ENCODE results near the gene EVPL.

The EVPL gene

DNA sequence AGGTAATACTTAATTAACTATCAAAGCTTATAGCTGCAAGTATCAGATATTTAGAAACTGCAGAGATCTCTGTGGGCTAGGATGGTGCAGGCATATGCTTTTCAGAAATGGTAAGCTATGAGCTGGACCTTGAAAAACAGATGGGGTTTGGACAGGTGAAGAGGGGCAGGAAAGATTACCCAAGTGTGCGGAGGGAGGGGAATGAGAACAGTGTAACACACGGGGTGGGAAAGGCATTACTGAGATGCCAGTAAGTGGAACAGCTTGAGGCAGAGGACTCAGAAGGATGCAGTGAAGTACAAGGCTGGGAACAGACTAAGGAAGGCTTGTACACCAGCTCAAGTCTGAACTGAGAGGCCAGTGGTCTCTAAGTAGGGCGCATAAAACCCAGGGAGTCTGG is 22.1 kb upstream of the EVPL start:
- Histone ChIP-seq H3K9me3 (ENCODE audit: control insufficient read depth, insufficient read depth, low read depth, low read length) (no peaks in the 10 kb centered on the region), H3K27ac (ENCODE audit: extremely low read depth, low read depth, low read length) (no peak overlapping the region), H3K4me3 (ENCODE audit: low read depth, low read length) (no peak overlapping the region), H3K4me1 (ENCODE audit: control insufficient read depth, insufficient read depth, low read length) (peaks cover 5% of the 10 kb centered on the region), H3K36me3 (ENCODE audit: control insufficient read depth in 2 of 2, insufficient read depth in 1 of 2, low read length in 2 of 2) (peaks cover 62 to 95% of the 10 kb centered on the region in 2 experiments)
- ChIA-PET CTCF (interaction anchor here (0.6 to 1.8 kb wide), 3 partner anchors 11 to 400 kb away, joined by 3 to 9 read pairs (median 5); no protein-coding TSS in a partner anchor), POLR2A (interaction anchor here (1.2 kb wide), 1 partner anchor 22 kb away, joined by 3 read pairs; no protein-coding TSS in a partner anchor)
- TF ChIP-seq ZNF341 (tag by site-specific recombination; IDR thresholded peaks at IDR 0.05; ENCODE audit: low read depth), result peak; percentile 70
- no peak for TF ChIP-seq ZNF26 (tag by site-specific recombination; IDR thresholded peaks at IDR 0.05)
- TF ChIP-seq ZNF184 (tag by site-specific recombination; IDR thresholded peaks at IDR 0.05), result no peak
- peak; percentile 85 for TF ChIP-seq ZBTB11 (tag by site-specific recombination; conservative IDR thresholded peaks at IDR 0.05; ENCODE audit: low read depth)

DNA sequence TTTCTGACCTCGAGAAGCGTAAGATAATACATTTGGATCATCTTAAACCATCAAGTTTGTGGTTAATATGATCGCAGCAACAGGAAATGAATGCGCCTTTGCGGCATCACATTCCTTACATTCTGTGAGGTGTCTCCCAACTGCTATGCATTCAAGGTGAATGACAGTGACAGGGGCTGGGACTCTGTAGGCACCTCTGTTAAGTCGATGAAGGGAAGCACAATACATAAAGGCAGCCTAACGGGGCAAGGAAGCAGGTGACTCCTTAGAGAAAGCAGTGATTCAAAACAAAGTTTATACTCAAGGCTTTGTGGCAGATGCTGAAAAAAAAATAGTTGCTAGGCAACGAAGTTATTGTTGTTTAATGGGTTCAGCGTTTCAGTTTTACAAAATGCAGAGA is 21.6 kb upstream of the EVPL start:
- H3K27ac ChIP-seq (ENCODE audit: extremely low read depth, low read depth, low read length), result no peak overlapping the region
- no peak overlapping the region for H3K4me3 ChIP-seq (ENCODE audit: low read depth, low read length)
- POLR2A ChIA-PET, result interaction anchor here (1.2 kb wide), 1 partner anchor 23 kb away, joined by 3 read pairs; no protein-coding TSS in a partner anchor
- CTCF ChIA-PET, result interaction anchor here (0.6 to 1.8 kb wide), 2 partner anchors 35 to 643 kb away, joined by 3 to 9 read pairs; partner anchors contain the start of gene GRB2
- H3K36me3 ChIP-seq (ENCODE audit: control insufficient read depth in 2 of 2, insufficient read depth in 1 of 2, low read length in 2 of 2), result peaks cover 67 to 95% of the 10 kb centered on the region in 2 experiments
- TF ChIP-seq SETDB1 (IDR thresholded peaks at IDR 0.05; ENCODE audit: insufficient read length, low read length), result no peak
- TF ChIP-seq ZNF776 (tag by site-specific recombination; IDR thresholded peaks at IDR 0.05; ENCODE audit: borderline replicate concordance), result no peak
- TF ChIP-seq ZBTB48 (tag by site-specific recombination; IDR thresholded peaks at IDR 0.05), result no peak
- TF ChIP-seq ZNF629 (tag by site-specific recombination; IDR thresholded peaks at IDR 0.05), result no peak
- TF ChIP-seq ZNF274 (IDR thresholded peaks at IDR 0.05; ENCODE audit: low read length), result no peak
- no peak for TF ChIP-seq ZNF274 (tag by site-specific recombination; IDR thresholded peaks at IDR 0.05; ENCODE audit: borderline replicate concordance)
- peaks cover 1% of the 10 kb centered on the region for H3K4me1 ChIP-seq (ENCODE audit: control insufficient read depth, insufficient read depth, low read length)
- no peaks in the 10 kb centered on the region for H3K9me3 ChIP-seq (ENCODE audit: control insufficient read depth, insufficient read depth, low read depth, low read length)

- TF ChIP-seq ZNF830 (tag by site-specific recombination; IDR thresholded peaks at IDR 0.05; ENCODE audit: low read depth) (no peak), ZNF426 (tag by site-specific recombination; IDR thresholded peaks at IDR 0.05) (no peak), YY1 (tag by site-specific recombination; IDR thresholded peaks at IDR 0.05) (no peak), ZNF600 (tag by site-specific recombination; IDR thresholded peaks at IDR 0.05) (no peak)
- ChIA-PET POLR2A (no interaction called here), CTCF (interaction anchor here (0.6 to 2.3 kb wide), 5 partner anchors 28 to 643 kb away, joined by 3 to 14 read pairs (median 3); partner anchors contain the start of gene GRB2)
- Histone ChIP-seq H3K4me3 (ENCODE audit: low read depth, low read length) (no peak overlapping the region), H3K27ac (ENCODE audit: extremely low read depth, low read depth, low read length) (no peak overlapping the region), H3K4me1 (ENCODE audit: control insufficient read depth, insufficient read depth, low read length) (no peaks in the 10 kb centered on the region), H3K9me3 (ENCODE audit: control insufficient read depth, insufficient read depth, low read depth, low read length) (no peaks in the 10 kb centered on the region), H3K36me3 (ENCODE audit: control insufficient read depth in 2 of 2, insufficient read depth in 1 of 2, low read length in 2 of 2) (peaks cover 69 to 95% of the 10 kb centered on the region in 2 experiments)
Observed at GRCh38 chr17:76048025-76048605, 21.0 kb upstream of the EVPL start.

Data from HEK293 (cell line).